Psoas muscle (tissue), 8 donors: ENCODE data around the gene IFI6. TPM values are rescaled to one million over a fixed set of nuclear protein-coding genes. Genes with fewer than 3 reads are reported as not detected.
A peak's percentile ranks its signal among the peaks of the same experiment; 100 is the strongest.

ENCODE experiments used
- ATAC-seq, 4 donors: fragments of 200-7000 bp; cut with Tn5 transposase; one replicate each; pipeline ENCODE4 v1.9.1; 2020; ENCODE audit warnings: moderate library complexity in 3 of 4, mild to moderate bottlenecking in 2 of 4
- DNase-seq, 2 donors: peaks; one replicate each; pipeline ENCODE4 v3.0.0-alpha.2; 2020
- H3K27ac ChIP-seq: fragments of 200-600 bp; one replicate; pipeline ENCODE4 v1.8.0; 2022
- H3K27me3 ChIP-seq, 3 donors: fragments of 200-600 bp in 1 of 3; one replicate each; pipeline versions ENCODE4 v1.6.1 to v1.8.0; 2013 to 2022; ENCODE audit warnings: low read length in 2 of 3, mild to moderate bottlenecking in 2 of 3, moderate library complexity in 1 of 3; ENCODE audit not compliant: insufficient read depth in 3 of 3
- H3K36me3 ChIP-seq, 2 donors: fragments of 200-600 bp in 1 of 2; one replicate each; pipeline versions ENCODE4 v1.6.1 to v1.8.0; 2013 to 2022; ENCODE audit warnings: low read depth in 1 of 2, mild to moderate bottlenecking in 1 of 2, moderate library complexity in 1 of 2; ENCODE audit not compliant: insufficient read depth in 1 of 2
- H3K4me1 ChIP-seq: fragments of 200-600 bp; one replicate; pipeline ENCODE4 v1.8.0; 2022
- H3K4me3 ChIP-seq: fragments of 200-600 bp; one replicate; pipeline ENCODE4 v1.8.0; 2022; ENCODE audit warnings: mild to moderate bottlenecking
- H3K9me3 ChIP-seq: fragments of 200-600 bp; one replicate; pipeline ENCODE4 v1.8.0; 2022
- whole genome bisulfite sequencing, 3 donors: extraction: QIAGEN DNeasy Blood & Tissue Kit; methylation state at CpG; one replicate each; pipeline versions ENCODE4 v1.1.6 to v1.1.7; 2013; 5-methylcytosine and 5-hydroxymethylcytosine counted together
- intact Hi-C, 2 donors: fragments of 100-400 bp; cut with DNase I; formaldehyde crosslinking; loops; one replicate each; pipeline versions ENCODE4 v1.11.0 to v1.14.2; 2022
- polyA plus RNA-seq, 3 donors: library from polyadenylated mRNA; stranded (reverse); fragments of 200-250 nt; gene quantifications; one replicate each; pipeline ENCODE4 v1.2.3, GENCODE V29; 2013
- total RNA-seq, 4 donors: library from RNA; stranded (reverse); fragmentation: NEBNext Ultra II Directional in 2 of 4; extraction: Animal tissue kit (Norgen Biotek cat#: 25700) in 2 of 4; gene quantifications; one replicate each; pipeline versions ENCODE4 v1.2.1 to v1.2.4, GENCODE V29; 2021 to 2023
- TF ChIP-seq, protein P1 (sequence below): fragments of 200-600 bp; IDR thresholded peaks from one replicate; pipeline ENCODE4 v1.8.0; 2022; ENCODE audit warnings: antibody characterized with exemption
- donor health status: healthy with polysubstance abuse.
- donor health status: DM: no; HTN: no; CAD: no; lungs with moderate emphysema.
- donor health status: Bipolar disorder and iron deficiency.
- donor health status: healthy.
- donor health status: DM: yes; HTN: yes; CAD: no.
- donor health status: DM: no; HTN: no; CAD: no.
- donor health status: DM: no; HTN: no; CAD: no.
- donor health status: DM: yes; HTN: yes; CAD: no.

IFI6 gene
- total and polyA plus RNA-seq, 7 donors: 7.8 to 25.8 (median 18.6) TPM

DNA sequence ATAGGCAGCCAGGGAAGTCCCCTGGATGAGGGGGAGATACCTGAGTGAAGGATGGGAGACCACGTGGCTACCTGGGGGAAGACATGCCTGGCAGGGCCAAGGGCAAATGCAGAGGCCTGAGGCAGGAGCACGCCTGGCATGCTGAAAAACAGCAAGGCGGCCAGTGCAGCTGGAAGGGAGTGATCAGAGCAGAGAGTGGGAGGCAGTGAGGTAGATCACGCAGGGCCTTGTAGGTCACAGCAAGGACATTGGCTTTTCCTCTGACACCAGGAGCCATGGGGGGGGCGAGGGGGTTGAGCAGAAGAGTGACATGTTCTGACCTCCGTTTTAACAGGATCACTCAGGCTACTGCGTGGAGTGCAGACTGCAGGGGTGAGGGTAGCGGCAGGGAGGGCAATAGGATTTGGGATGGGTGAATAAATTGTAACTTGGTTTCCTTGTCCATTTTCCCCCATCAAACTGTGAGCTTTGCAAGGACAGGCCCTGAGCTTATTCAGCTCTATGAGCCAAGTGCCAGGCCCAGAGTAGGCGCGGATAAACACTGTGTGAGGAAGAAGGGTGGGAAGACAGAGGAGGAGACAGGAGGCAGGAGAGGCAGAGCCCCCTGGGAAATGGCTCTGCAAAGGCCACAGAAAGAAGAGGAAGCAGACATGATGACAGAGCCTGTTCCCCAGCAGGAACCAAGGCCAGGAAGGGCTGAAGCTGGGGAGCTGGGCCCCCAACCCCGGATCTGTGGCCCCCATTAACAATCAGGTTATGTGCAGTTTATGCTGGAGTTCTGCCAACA, 16.6 kb downstream of the IFI6 start:
- peak overlapping the region; percentile 53 for H3K27ac ChIP-seq
- no peak for DNase-seq
- WGBS, 3 donors: 67 to 70% (median 70%) methylated on average over 11 of the region's 11 CpGs
- peaks cover 19% of the 10 kb centered on the region for H3K4me1 ChIP-seq
- no peak overlapping the region for H3K4me3 ChIP-seq
- ATAC-seq: no peak
- H3K27me3 ChIP-seq: no peaks in the 10 kb centered on the region
- TF ChIP-seq, protein P1, sequence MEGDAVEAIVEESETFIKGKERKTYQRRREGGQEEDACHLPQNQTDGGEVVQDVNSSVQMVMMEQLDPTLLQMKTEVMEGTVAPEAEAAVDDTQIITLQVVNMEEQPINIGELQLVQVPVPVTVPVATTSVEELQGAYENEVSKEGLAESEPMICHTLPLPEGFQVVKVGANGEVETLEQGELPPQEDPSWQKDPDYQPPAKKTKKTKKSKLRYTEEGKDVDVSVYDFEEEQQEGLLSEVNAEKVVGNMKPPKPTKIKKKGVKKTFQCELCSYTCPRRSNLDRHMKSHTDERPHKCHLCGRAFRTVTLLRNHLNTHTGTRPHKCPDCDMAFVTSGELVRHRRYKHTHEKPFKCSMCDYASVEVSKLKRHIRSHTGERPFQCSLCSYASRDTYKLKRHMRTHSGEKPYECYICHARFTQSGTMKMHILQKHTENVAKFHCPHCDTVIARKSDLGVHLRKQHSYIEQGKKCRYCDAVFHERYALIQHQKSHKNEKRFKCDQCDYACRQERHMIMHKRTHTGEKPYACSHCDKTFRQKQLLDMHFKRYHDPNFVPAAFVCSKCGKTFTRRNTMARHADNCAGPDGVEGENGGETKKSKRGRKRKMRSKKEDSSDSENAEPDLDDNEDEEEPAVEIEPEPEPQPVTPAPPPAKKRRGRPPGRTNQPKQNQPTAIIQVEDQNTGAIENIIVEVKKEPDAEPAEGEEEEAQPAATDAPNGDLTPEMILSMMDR: no peak
- intact Hi-C loops: no loop called here
- H3K9me3 ChIP-seq: no peaks in the 10 kb centered on the region
- no peaks in the 10 kb centered on the region for H3K36me3 ChIP-seq

DNA sequence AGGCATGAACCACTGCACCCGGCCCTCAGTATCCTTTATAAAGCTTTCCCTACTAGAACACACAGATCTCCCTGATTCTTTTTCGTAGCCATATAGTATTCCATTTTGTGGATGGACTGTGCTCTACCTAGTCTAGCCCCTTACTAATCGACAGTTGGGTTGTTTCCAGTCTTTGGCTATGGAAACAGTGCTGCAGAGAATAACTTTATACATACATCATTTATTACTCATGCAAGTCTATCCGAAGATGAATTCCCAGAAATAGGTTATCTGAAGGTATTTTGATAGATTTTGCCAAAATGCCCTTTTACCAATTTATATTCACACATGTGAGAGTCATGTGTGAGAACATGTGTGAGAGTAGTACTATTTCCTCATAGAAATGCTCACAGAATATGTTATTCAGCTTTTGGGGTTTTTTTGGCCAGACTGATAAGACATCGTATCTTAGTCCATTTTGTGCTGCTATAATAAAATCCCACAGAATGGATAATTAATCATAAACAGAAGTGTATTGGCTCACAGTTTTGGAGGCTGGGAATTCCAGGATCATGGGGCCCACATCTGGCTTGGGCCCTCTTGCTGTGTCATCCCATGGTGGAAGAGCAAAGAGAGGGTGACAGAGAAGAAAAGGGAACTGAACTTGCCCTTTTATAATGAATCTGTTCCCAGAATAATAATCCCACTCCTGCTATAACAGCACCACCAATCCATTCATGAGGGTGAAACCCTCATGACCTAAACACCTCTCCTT, 19.7 kb downstream of the IFI6 start:
- no peaks in the 10 kb centered on the region for H3K9me3 ChIP-seq
- no peak overlapping the region for H3K27ac ChIP-seq
- H3K27me3 ChIP-seq: no peaks in the 10 kb centered on the region
- H3K36me3 ChIP-seq: no peaks in the 10 kb centered on the region
- WGBS, 3 donors: 88 to 93% (median 92%) methylated on average over 5 of the region's 5 CpGs
- TF ChIP-seq, protein P1: no peak
- H3K4me3 ChIP-seq: no peak overlapping the region
- H3K4me1 ChIP-seq: peaks cover 30% of the 10 kb centered on the region
- intact Hi-C loops: no loop called here
- DNase-seq: no peak
- ATAC-seq: no peak

DNA sequence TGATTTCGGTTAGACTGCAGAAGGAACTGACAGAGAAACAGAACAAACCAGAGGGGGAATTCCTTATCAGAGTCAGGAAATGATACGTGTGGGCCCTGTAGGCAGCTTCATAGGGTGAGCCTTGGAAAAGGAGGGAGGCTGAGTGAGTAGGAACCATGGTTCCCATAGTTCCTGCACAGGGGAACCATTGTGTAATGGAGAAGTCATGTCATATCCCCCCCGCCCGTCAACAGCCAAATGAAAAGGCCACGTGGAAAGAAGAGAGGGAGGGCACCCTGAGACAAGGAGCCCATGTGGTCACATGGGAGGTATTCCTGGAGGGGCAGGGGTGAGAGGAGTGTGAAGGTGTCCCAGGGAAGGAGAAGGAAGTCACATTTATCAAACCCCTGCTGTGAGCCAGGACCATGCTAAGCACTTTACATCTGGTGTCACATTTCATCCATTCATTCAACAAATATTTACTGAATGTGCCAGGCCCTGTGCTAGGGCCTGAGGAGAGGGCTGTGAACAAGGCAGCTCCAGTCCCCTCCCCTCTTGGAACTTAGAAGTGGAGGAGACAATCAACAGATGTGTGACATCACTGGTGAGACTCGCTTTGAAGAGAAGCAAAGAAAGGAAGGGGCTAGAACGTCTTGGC, 21.3 kb downstream of the IFI6 start:
- no peaks in the 10 kb centered on the region for H3K36me3 ChIP-seq
- DNase-seq: no peak
- H3K4me1 ChIP-seq: peaks cover 23% of the 10 kb centered on the region
- H3K9me3 ChIP-seq: no peaks in the 10 kb centered on the region
- WGBS, 3 donors: 38 to 40% (median 39%) methylated on average over 7 of the region's 7 CpGs
- intact Hi-C loops: no loop called here
- H3K4me3 ChIP-seq: no peak overlapping the region
- no peak overlapping the region for H3K27ac ChIP-seq
- TF ChIP-seq, protein P1: no peak
- peak in 3 of 4 donors; percentile 48 to 67 (median 60) for ATAC-seq
- H3K27me3 ChIP-seq: no peaks in the 10 kb centered on the region

DNA sequence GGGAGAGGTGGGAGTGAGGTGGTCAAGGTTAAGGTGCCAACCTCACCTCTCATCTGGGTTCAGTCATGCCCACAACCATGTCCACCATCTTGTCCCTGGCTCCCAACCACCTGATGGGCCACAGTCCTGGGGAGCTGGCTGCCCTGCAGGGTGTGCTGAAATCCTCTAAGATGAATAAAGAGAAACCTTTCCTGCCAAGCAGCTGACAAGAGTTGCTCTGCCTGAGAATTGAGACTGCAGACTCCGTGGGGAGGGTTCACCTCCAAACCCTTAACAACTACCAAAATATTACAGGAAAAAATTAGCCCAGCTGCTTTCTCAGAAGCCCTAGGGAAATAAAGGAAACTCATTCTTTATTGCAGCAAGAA, 21.8 kb downstream of the IFI6 start:
- Histone ChIP-seq H3K4me1 (peaks cover 23% of the 10 kb centered on the region), H3K27me3 (no peaks in the 10 kb centered on the region), H3K27ac (no peak overlapping the region), H3K36me3 (no peaks in the 10 kb centered on the region), H3K9me3 (no peaks in the 10 kb centered on the region), H3K4me3 (no peak overlapping the region)
- intact Hi-C loops: no loop called here
- DNase-seq (no peak), ATAC-seq (peak in 3 of 4 donors; percentile 41 to 58 (median 57))
- WGBS, 3 donors: 14 to 30% (median 17%) methylated on average over 1 of the region's 1 CpG
- TF ChIP-seq, protein P1: no peak
